ENCODE data around the gene DYNLL2. TPM values are rescaled to one million over a fixed set of nuclear protein-coding genes. Genes with fewer than 3 reads are reported as not detected.

DYNLL2 gene
- total and polyA plus RNA-seq, 9 of the 15 experiments (the other 6 are each of a cell fraction or from before 2014, with no cell fraction given): 1.8 to 24.5 (median 13.0) TPM

DNA sequence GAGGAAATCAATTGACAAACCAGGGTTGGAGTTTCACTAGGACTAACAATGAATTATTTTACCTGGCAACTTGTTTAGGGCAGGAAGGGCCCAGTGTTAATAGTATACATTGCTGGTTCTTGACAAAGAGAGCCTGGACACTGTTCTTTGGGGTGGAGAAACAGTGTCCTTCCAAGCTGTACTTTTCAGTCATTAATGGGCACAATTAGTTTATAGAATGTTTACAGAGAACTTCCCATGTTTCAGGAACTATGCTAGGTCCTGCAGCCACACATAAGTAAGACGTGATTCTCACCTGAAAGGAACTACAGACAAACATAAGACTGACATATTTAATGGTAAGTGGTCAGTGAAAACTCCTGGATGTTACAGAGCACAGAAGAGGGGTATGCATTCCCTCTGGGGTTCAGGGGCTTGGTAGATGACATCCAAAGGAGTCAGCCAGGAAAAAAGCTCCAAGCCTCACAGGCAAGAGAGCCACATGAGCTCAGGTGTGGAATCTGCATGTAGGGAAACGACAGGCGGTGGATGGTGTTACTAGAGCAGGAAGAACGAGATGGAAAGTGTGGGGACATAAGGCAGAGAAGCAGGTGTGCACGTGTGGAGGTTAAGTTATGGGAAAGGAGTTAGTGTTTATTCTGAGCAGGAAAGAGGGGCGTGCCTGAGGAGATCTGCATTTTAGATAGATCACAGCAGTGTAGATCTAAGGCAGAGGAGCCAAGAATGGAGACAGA, 3.8 kb upstream of the DYNLL2 start:
- CTCF ChIA-PET (ENCODE audit: low intra/inter-chr PET ratio): no interaction called here
- Histone ChIP-seq H3K9ac (ENCODE audit: insufficient read depth in 1 of 2, low read depth in 2 of 2, low read length in 2 of 2) (no peak overlapping the region; a peak in 1 of 4 replicates), H4K20me1 (replicated peaks; ENCODE audit: control insufficient read depth, insufficient read depth, low read length) (peaks cover 5% of the 10 kb centered on the region), H3K79me2 (ENCODE audit: control insufficient read depth, insufficient read depth, low read length) (peaks cover 12% of the 10 kb centered on the region), H3K27ac (ENCODE audit: extremely low read depth, low read depth, low read length) (no peak overlapping the region), H3K4me3 (no peak overlapping the region), H3K4me2 (ENCODE audit: insufficient read depth, low read length) (peak overlapping the region; percentile 26; the same call in 1 of the 2 replicates), H3K27me3 (ENCODE audit: control insufficient read depth in 2 of 2, insufficient read depth in 2 of 2, low read length in 2 of 2) (no peaks in the 10 kb centered on the region), H2AFZ (ENCODE audit: low read depth, low read length) (peak overlapping the region; percentile 61), H3K9me3 (replicated peaks; ENCODE audit: control insufficient read depth, insufficient read depth, low read depth, low read length) (no peaks in the 10 kb centered on the region), H3K9me1 (ENCODE audit: control insufficient read depth, insufficient read depth, low read length) (peaks cover 4% of the 10 kb centered on the region), H3K36me3 (ENCODE audit: control insufficient read depth, insufficient read depth, low read length) (0 out of 3 replicates have a peak, but pooled peaks cover under 1% of the 10 kb centered on the region), H3K4me1 (replicated peaks in 1 of 2; ENCODE audit: control insufficient read depth in 2 of 2, insufficient read depth in 2 of 2, low read length in 2 of 2) (peaks cover 21 to 43% of the 10 kb centered on the region in 2 experiments)
- 33% methylated on average over 6 of the region's 6 CpGs for WGBS (ENCODE audit: insufficient coverage, low coverage, missing lambda C conversion rate)
- no TSS peak for BruUV-seq (replicated peaks)
- FAIRE-seq (peak; percentile 19), DNase-seq (ENCODE audit: extremely low read depth in 1 of 4, low spot score in 3 of 4) (no peak), ATAC-seq (no peak)
- intact Hi-C loops (cut with micrococcal nuclease) (no loop called here), in situ Hi-C loops (cut with MboI) (no loop called here)
- POLR2A ChIA-PET: interaction anchor here (1.2 to 1.3 kb wide), 2 partner anchors 8 to 72 kb away, joined by 4 read pairs; partner anchors contain the start of gene SRSF1
- TF ChIP-seq, protein P1, sequence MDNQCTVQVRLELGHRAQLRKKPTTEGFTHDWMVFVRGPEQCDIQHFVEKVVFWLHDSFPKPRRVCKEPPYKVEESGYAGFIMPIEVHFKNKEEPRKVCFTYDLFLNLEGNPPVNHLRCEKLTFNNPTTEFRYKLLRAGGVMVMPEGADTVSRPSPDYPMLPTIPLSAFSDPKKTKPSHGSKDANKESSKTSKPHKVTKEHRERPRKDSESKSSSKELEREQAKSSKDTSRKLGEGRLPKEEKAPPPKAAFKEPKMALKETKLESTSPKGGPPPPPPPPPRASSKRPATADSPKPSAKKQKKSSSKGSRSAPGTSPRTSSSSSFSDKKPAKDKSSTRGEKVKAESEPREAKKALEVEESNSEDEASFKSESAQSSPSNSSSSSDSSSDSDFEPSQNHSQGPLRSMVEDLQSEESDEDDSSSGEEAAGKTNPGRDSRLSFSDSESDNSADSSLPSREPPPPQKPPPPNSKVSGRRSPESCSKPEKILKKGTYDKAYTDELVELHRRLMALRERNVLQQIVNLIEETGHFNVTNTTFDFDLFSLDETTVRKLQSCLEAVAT (IDR thresholded peaks at IDR 0.05): no peak
- no peak for TF ChIP-seq ZC3H4 (CRISPR knock-in tag; IDR thresholded peaks at IDR 0.05; ENCODE audit: borderline replicate concordance)
- TF ChIP-seq SMARCA4 (IDR thresholded peaks at IDR 0.05): no peak
- no peak for TF ChIP-seq ETV1 (tag; conservative IDR thresholded peaks at IDR 0.05; ENCODE audit: low read depth)
- no peak for TF ChIP-seq BRCA1 (IDR thresholded peaks at IDR 0.05)
- TF ChIP-seq BRCA1 (CRISPR knock-in tag; IDR thresholded peaks at IDR 0.05): no peak
- TF ChIP-seq EP400 (IDR thresholded peaks at IDR 0.05): no peak
